GM23338 (cell line): Measurements from ENCODE around the gene RALGPS1.

Source experiments
- CTCF ChIP-seq, 2 experiments: fragments of 200-600 bp in 1 of 2; sonication (generic) in 1 of 2; conservative IDR thresholded peaks; 2 replicates each; pipeline versions ENCODE4 v1.5.1 to v1.6.1; 2016 to 2017; ENCODE audit warnings: antibody characterized with exemption in 2 of 2, low read depth in 2 of 2, mild to moderate bottlenecking in 2 of 2, moderate library complexity in 1 of 2
- EZH2 ChIP-seq: fragments of 200-600 bp; sonication (generic); IDR thresholded peaks from one replicate; pipeline ENCODE4 v1.8.0; 2017; ENCODE audit warnings: antibody characterized with exemption, mild to moderate bottlenecking, low read depth; ENCODE audit not compliant: unreplicated experiment
- EZH2phosphoT487 ChIP-seq: fragments of 200-600 bp; sonication (generic); IDR thresholded peaks from one replicate; pipeline ENCODE4 v1.8.1; 2018; ENCODE audit warnings: antibody characterized with exemption; ENCODE audit not compliant: unreplicated experiment
- POLR2AphosphoS5 ChIP-seq: IDR thresholded peaks from 2 replicates; pipeline ENCODE4 v1.6.1; 2016; ENCODE audit warnings: antibody characterized with exemption, low read depth
- TF ChIP-seq, protein P1 (sequence below): IDR thresholded peaks from one replicate; pipeline ENCODE4 v1.6.1; 2018; ENCODE audit warnings: antibody characterized with exemption; ENCODE audit not compliant: unreplicated experiment

- TF ChIP-seq CTCF (conservative IDR thresholded peaks at IDR 0.05; ENCODE audit: low read depth in 2 of 2) = no peak
- no peak for TF ChIP-seq EZH2phosphoT487
- TF ChIP-seq EZH2 = no peak
- TF ChIP-seq POLR2AphosphoS5 = no peak
- TF ChIP-seq, protein P1, sequence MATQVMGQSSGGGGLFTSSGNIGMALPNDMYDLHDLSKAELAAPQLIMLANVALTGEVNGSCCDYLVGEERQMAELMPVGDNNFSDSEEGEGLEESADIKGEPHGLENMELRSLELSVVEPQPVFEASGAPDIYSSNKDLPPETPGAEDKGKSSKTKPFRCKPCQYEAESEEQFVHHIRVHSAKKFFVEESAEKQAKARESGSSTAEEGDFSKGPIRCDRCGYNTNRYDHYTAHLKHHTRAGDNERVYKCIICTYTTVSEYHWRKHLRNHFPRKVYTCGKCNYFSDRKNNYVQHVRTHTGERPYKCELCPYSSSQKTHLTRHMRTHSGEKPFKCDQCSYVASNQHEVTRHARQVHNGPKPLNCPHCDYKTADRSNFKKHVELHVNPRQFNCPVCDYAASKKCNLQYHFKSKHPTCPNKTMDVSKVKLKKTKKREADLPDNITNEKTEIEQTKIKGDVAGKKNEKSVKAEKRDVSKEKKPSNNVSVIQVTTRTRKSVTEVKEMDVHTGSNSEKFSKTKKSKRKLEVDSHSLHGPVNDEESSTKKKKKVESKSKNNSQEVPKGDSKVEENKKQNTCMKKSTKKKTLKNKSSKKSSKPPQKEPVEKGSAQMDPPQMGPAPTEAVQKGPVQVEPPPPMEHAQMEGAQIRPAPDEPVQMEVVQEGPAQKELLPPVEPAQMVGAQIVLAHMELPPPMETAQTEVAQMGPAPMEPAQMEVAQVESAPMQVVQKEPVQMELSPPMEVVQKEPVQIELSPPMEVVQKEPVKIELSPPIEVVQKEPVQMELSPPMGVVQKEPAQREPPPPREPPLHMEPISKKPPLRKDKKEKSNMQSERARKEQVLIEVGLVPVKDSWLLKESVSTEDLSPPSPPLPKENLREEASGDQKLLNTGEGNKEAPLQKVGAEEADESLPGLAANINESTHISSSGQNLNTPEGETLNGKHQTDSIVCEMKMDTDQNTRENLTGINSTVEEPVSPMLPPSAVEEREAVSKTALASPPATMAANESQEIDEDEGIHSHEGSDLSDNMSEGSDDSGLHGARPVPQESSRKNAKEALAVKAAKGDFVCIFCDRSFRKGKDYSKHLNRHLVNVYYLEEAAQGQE = no peak
Observed at GRCh38 chr9:127020802-127021078, 106.2 kb downstream of the RALGPS1 start.
